DND-41 (cell line): ENCODE results near the gene LMNTD1.

Source experiments
- EZH2 ChIP-seq: IDR thresholded peaks from 3 replicates; pipeline ENCODE4 v1.6.1; 2012; ENCODE audit warnings: borderline replicate concordance, low read depth, mild to moderate bottlenecking, moderate library complexity, low read length, inconsistent platforms; ENCODE audit not compliant: severe bottlenecking
- TF ChIP-seq, protein P1 (sequence below): IDR thresholded peaks from 2 replicates; pipeline ENCODE4 v1.5.1; 2012; ENCODE audit warnings: borderline replicate concordance, low read length, moderate library complexity, mild to moderate bottlenecking; ENCODE audit not compliant: poor library complexity, severe bottlenecking; ENCODE audit errors: extremely low read depth

DNA sequence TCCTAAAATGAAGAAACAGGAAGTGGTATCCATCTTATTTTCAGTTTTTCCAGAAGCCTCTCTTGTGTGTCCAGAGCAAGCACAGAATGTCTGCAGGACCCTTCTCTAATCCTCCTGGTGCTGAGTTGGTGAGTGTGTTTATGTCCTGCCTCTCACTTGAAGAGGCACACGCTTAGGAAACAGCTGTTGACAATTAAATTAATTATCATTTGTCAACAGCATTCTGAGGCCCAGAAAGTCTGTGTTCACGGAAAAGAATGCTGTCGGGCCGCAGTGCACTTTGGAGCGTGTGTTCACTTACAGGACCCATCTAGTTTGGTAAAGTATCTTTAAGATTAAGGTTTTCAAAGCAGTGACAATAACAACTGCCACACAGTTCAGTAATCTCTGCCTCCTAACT lies 70.5 kb downstream of the LMNTD1 start:
- TF ChIP-seq, protein P1, sequence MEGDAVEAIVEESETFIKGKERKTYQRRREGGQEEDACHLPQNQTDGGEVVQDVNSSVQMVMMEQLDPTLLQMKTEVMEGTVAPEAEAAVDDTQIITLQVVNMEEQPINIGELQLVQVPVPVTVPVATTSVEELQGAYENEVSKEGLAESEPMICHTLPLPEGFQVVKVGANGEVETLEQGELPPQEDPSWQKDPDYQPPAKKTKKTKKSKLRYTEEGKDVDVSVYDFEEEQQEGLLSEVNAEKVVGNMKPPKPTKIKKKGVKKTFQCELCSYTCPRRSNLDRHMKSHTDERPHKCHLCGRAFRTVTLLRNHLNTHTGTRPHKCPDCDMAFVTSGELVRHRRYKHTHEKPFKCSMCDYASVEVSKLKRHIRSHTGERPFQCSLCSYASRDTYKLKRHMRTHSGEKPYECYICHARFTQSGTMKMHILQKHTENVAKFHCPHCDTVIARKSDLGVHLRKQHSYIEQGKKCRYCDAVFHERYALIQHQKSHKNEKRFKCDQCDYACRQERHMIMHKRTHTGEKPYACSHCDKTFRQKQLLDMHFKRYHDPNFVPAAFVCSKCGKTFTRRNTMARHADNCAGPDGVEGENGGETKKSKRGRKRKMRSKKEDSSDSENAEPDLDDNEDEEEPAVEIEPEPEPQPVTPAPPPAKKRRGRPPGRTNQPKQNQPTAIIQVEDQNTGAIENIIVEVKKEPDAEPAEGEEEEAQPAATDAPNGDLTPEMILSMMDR: no peak
- no peak for TF ChIP-seq EZH2
